OCI-LY7 (cell line): ENCODE data around the gene DBN1.

Experiments used
- CTCF ChIP-seq: fragments of 200-600 bp; sonication (generic); conservative IDR thresholded peaks from 2 replicates; pipeline ENCODE4 v1.5.1; 2014; ENCODE audit warnings: mild to moderate bottlenecking, antibody characterized with exemption, low read length, moderate library complexity, mixed read lengths
- EZH2phosphoT487 ChIP-seq: fragments of 200-600 bp; sonication (generic); IDR thresholded peaks from 2 replicates; pipeline ENCODE4 v1.6.1; 2018; ENCODE audit warnings: low read depth, borderline replicate concordance, mild to moderate bottlenecking, mixed run types, antibody characterized with exemption, low read length, moderate library complexity, mixed read lengths

GRCh38 chr5:177496727-177497291 lies 23.4 kb upstream of the DBN1 start:
- TF ChIP-seq CTCF (no peak), EZH2phosphoT487 (no peak)
